ENCODE results near the gene PDE2A.

- no peak for TF ChIP-seq CTCF (IDR thresholded peaks at IDR 0.05)
- TF ChIP-seq POLR2A (IDR thresholded peaks at IDR 0.05), result no peak
Measured at GRCh38 chr11:72594493-72595291, 79.5 kb downstream of the PDE2A start.

Measured in breast epithelium (tissue), 3 donors.